ENCODE results near the gene ZMYND15.

The ZMYND15 gene

GRCh38 chr17:4788807-4789700 is 49.4 kb downstream of the ZMYND15 start, which contains the start of gene GLTPD2:
TSS of gene GLTPD2 (plus strand) at chr17:4788964. CDS start at chr17:4789012, 48 bp downstream.
- no peak for DNase-seq

GRCh38 chr17:4789701-4789950 is 50.0 kb downstream of the ZMYND15 start:
- DNase-seq: no peak

- DNase-seq: peak; percentile 83
Observed at GRCh38 chr17:4789951-4790704, 50.5 kb downstream of the ZMYND15 start.

GRCh38 chr17:4790705-4791088 is 51.1 kb downstream of the ZMYND15 start:
- DNase-seq: no peak

- DNase-seq: no peak
Observed at GRCh38 chr17:4795168-4795567, 55.5 kb downstream of the ZMYND15 start.
